GM19099 (cell line): ENCODE results near the gene ZNF530.

ENCODE experiments used
- POLR2A ChIP-seq: IDR thresholded peaks from 3 replicates; pipeline ENCODE4 v1.6.1; 2011; ENCODE audit warnings: low read depth; ENCODE audit not compliant: insufficient read length; ENCODE audit errors: extremely low read depth

ZNF530 gene

GRCh38 chr19:57583521-57584416 lies 15.9 kb upstream of the ZNF530 start, which contains the start of gene ZIK1:
Gene ZIK1 (plus strand): TSS chr19:57584145. CDS start chr19:57584357, 212 bp downstream.
- no peak for TF ChIP-seq POLR2A

GRCh38 chr19:57587529-57587928 lies 12.2 kb upstream of the ZNF530 start:
- TF ChIP-seq POLR2A, result no peak

GRCh38 chr19:57599377-57599760 lies 316 bp upstream of the ZNF530 start:
- TF ChIP-seq POLR2A, result no peak

GRCh38 chr19:57606931-57607330 lies 7.2 kb downstream of the ZNF530 start:
- TF ChIP-seq POLR2A, result no peak

- TF ChIP-seq POLR2A, result no peak
These were observed 11.4 kb downstream of the ZNF530 start for GRCh38 chr19:57611113-57611512.

GRCh38 chr19:57613941-57614743 lies 14.5 kb downstream of the ZNF530 start, which contains the start of gene ZNF134:
Gene ZNF134 (plus strand): TSS chr19:57614242. CDS start chr19:57619469, 5,227 bp downstream.
- peak; percentile 75 for TF ChIP-seq POLR2A

- TF ChIP-seq POLR2A, result no peak
These were observed 15.7 kb downstream of the ZNF530 start for GRCh38 chr19:57615346-57615745.

GRCh38 chr19:57620673-57621348 lies 21.1 kb downstream of the ZNF530 start:
- no peak for TF ChIP-seq POLR2A

- TF ChIP-seq POLR2A, result no peak
These were observed 23.4 kb downstream of the ZNF530 start for GRCh38 chr19:57623091-57623490.

GRCh38 chr19:57632987-57633831 lies 33.5 kb downstream of the ZNF530 start, which contains the start of gene ZNF211:
Gene ZNF211 (plus strand): TSS chr19:57633168. CDS start chr19:57633347, 179 bp downstream.
- TF ChIP-seq POLR2A, result peak; percentile 73

GRCh38 chr19:57633832-57634131 lies 34.1 kb downstream of the ZNF530 start:
- no peak for TF ChIP-seq POLR2A

GRCh38 chr19:57637379-57637778 lies 37.7 kb downstream of the ZNF530 start:
- TF ChIP-seq POLR2A, result no peak

- no peak for TF ChIP-seq POLR2A
These were observed 42.1 kb downstream of the ZNF530 start for GRCh38 chr19:57641715-57642234.

- TF ChIP-seq POLR2A, result no peak
These were observed 42.8 kb downstream of the ZNF530 start for GRCh38 chr19:57642396-57643046.

GRCh38 chr19:57643734-57644133 lies 44.0 kb downstream of the ZNF530 start:
- TF ChIP-seq POLR2A, result no peak
